PC-3 (cell line): Measurements from ENCODE around the gene PER2. TPM values are rescaled to one million over a fixed set of nuclear protein-coding genes. Genes with fewer than 3 reads are reported as not detected.

ENCODE experiments used
- ATAC-seq: fragments of 200-7000 bp; cut with Tn5 transposase; 2 replicates; pipeline ENCODE4 v1.9.1; 2020; ENCODE audit warnings: mild to moderate bottlenecking, moderate library complexity
- BruUV-seq: library from RNA; stranded (reverse); fragments of 400-500 nt; replicated peaks from 2 replicates; lab custom pipeline; 2021; lab: Mats Ljungman, UMichigan
- CTCF ChIA-PET: fragments of 300-600 bp; sonication (Branson Sonifier 250); formaldehyde crosslinking; loops from one replicate; lab custom pipeline; 2022; ENCODE audit warnings: antibody characterized with exemption; lab: Charles Lee
- POLR2A ChIA-PET: fragments of 300-600 bp; sonication (Branson Sonifier 250); formaldehyde crosslinking; loops from one replicate; lab custom pipeline; 2022; ENCODE audit warnings: antibody characterized with exemption; ENCODE audit not compliant: unreplicated experiment; lab: Charles Lee
- DNase-seq: peaks from one replicate; pipeline ENCODE4 v3.0.0-alpha.2; 2015
- H2AFZ ChIP-seq: fragments of 300-600 bp; sonication (generic); 2 replicates; pipeline ENCODE4 v1.6.0; 2016; ENCODE audit warnings: antibody characterized with exemption, low read length
- H3F3A ChIP-seq: fragments of 300-600 bp; sonication (generic); one replicate; pipeline ENCODE4 v1.6.0; 2017; ENCODE audit warnings: antibody characterized with exemption, low read length, control low read depth, mild to moderate bottlenecking; ENCODE audit not compliant: unreplicated experiment
- H3K27ac ChIP-seq: fragments of 300-600 bp; sonication (generic); 2 replicates; pipeline ENCODE4 v1.5.1; 2016; ENCODE audit warnings: mild to moderate bottlenecking, low read length
- H3K27me3 ChIP-seq: fragments of 300-600 bp; sonication (generic); 2 replicates; pipeline ENCODE4 v1.6.1; 2016; ENCODE audit warnings: low read length, mixed read lengths
- H3K36me3 ChIP-seq: fragments of 300-600 bp; sonication (generic); 2 replicates; pipeline ENCODE4 v1.6.1; 2016; ENCODE audit warnings: low read depth, mixed run types, low read length, mixed read lengths
- H3K4me1 ChIP-seq: fragments of 300-600 bp; sonication (generic); 2 replicates; pipeline ENCODE4 v1.5.1; 2016; ENCODE audit warnings: low read length; ENCODE audit not compliant: insufficient read depth
- H3K4me2 ChIP-seq: fragments of 300-600 bp; sonication (generic); 2 replicates; pipeline ENCODE4 v1.6.0; 2016; ENCODE audit warnings: low read length
- H3K4me3 ChIP-seq: fragments of 300-600 bp; sonication (generic); 2 replicates; pipeline ENCODE4 v1.5.1; 2016; ENCODE audit warnings: mild to moderate bottlenecking, low read length, mixed read lengths
- H3K79me2 ChIP-seq: fragments of 300-600 bp; sonication (generic); 2 replicates; pipeline ENCODE4 v1.6.1; 2017; ENCODE audit warnings: low read length, mixed read lengths
- H3K9ac ChIP-seq: fragments of 300-600 bp; sonication (generic); 2 replicates; pipeline ENCODE4 v1.6.0; 2016; ENCODE audit warnings: mild to moderate bottlenecking, low read length
- H3K9me2 ChIP-seq: fragments of 300-600 bp; sonication (generic); replicated peaks from 2 replicates; pipeline ENCODE4 v1.6.1; 2016; ENCODE audit warnings: mixed run types, low read length, mixed read lengths
- H3K9me3 ChIP-seq: fragments of 300-600 bp; sonication (generic); 2 replicates; pipeline ENCODE4 v1.6.1; 2016; ENCODE audit warnings: low read length, mixed read lengths
- H4K20me1 ChIP-seq: fragments of 300-600 bp; sonication (generic); 2 replicates; pipeline ENCODE4 v1.6.1; 2016; ENCODE audit warnings: low read length, mixed read lengths
- CTCF ChIP-seq: fragments of 300-600 bp; sonication (generic); conservative IDR thresholded peaks from 2 replicates; pipeline ENCODE4 v1.5.1; 2017; ENCODE audit warnings: antibody characterized with exemption, low read depth, mild to moderate bottlenecking, low read length
- EZH2 ChIP-seq: fragments of 300-600 bp; sonication (generic); IDR thresholded peaks from one replicate; pipeline ENCODE4 v1.6.1; 2017; ENCODE audit warnings: antibody characterized with exemption, mild to moderate bottlenecking, low read length; ENCODE audit not compliant: unreplicated experiment
- EZH2phosphoT487 ChIP-seq: fragments of 300-600 bp; sonication (generic); IDR thresholded peaks from 2 replicates; pipeline ENCODE4 v1.6.1; 2018; ENCODE audit warnings: mild to moderate bottlenecking, antibody characterized with exemption, low read length, borderline replicate concordance
- intact Hi-C: fragments of 100-400 bp; cut with micrococcal nuclease; formaldehyde crosslinking; loops from 2 replicates; pipeline ENCODE4 v1.9.0; 2023
- total RNA-seq: library from RNA; depleted of rRNA; stranded (reverse); fragments of >200 nt; gene quantifications from 2 replicates; pipeline ENCODE4 v1.2.3, GENCODE V29; 2014

The PER2 gene
- total RNA-seq, 1 experiment from 2014 or later, result 8.6 TPM

GRCh38 chr2:238278626-238279323 is 9.6 kb downstream of the PER2 start:
- DNase-seq (no peak), ATAC-seq (no peak)
- no TSS peak for BruUV-seq
- Histone ChIP-seq H3K4me3 (no peak overlapping the region), H3K9ac (no peak overlapping the region), H3K36me3 (peaks cover 16% of the 10 kb centered on the region), H2AFZ (no peak overlapping the region), H3K27me3 (no peaks in the 10 kb centered on the region), H3K9me3 (no peaks in the 10 kb centered on the region), H3K4me1 (no peaks in the 10 kb centered on the region), H4K20me1 (peaks cover 29% of the 10 kb centered on the region), H3K27ac (no peak overlapping the region), H3K9me2 (no peaks in the 10 kb centered on the region), H3F3A (no peaks in the 10 kb centered on the region), H3K4me2 (no peak overlapping the region), H3K79me2 (peaks cover 56% of the 10 kb centered on the region)
- no peak for TF ChIP-seq EZH2phosphoT487
- TF ChIP-seq CTCF, result no peak
- TF ChIP-seq EZH2, result no peak
- intact Hi-C loops, result no loop called here
- CTCF ChIA-PET, result no interaction called here
- POLR2A ChIA-PET, result no interaction called here

- CTCF ChIA-PET, result no interaction called here
- H2AFZ ChIP-seq, result no peak overlapping the region
- no peaks in the 10 kb centered on the region for H3K9me3 ChIP-seq
- no peaks in the 10 kb centered on the region for H3K27me3 ChIP-seq
- no peaks in the 10 kb centered on the region for H3K9me2 ChIP-seq
- H3F3A ChIP-seq, result no peaks in the 10 kb centered on the region
- H3K36me3 ChIP-seq, result peaks cover 16% of the 10 kb centered on the region
- no peak overlapping the region for H3K27ac ChIP-seq
- no peak overlapping the region for H3K4me3 ChIP-seq
- peak; percentile 36 for TF ChIP-seq CTCF
- no peak for TF ChIP-seq EZH2phosphoT487
- DNase-seq, result no peak
- POLR2A ChIA-PET, result interaction anchor here (0.6 kb wide), 1 partner anchor 776 kb away, joined by 3 read pairs; no protein-coding TSS in a partner anchor
- no peak overlapping the region for H3K9ac ChIP-seq
- no peaks in the 10 kb centered on the region for H3K4me1 ChIP-seq
- intact Hi-C loops, result no loop called here
- BruUV-seq, result no TSS peak
- no peak overlapping the region for H3K4me2 ChIP-seq
- H3K79me2 ChIP-seq, result peaks cover 45% of the 10 kb centered on the region
- H4K20me1 ChIP-seq, result peaks cover 25% of the 10 kb centered on the region; the same call in 1 of the 2 replicates
- no peak for ATAC-seq
These were observed 10.7 kb downstream of the PER2 start for GRCh38 chr2:238277695-238278094.

- DNase-seq (no peak), ATAC-seq (no peak)
- CTCF ChIA-PET, result no interaction called here
These were observed 14.1 kb downstream of the PER2 start for GRCh38 chr2:238274152-238274865.

More at GRCh38 chr2:238274152-238274865, 14.1 kb downstream of the PER2 start:
- Histone ChIP-seq H4K20me1 (peaks cover 3% of the 10 kb centered on the region; the same call in 1 of the 2 replicates), H3K27me3 (no peaks in the 10 kb centered on the region), H3K4me3 (no peak overlapping the region), H3K9me2 (no peaks in the 10 kb centered on the region), H2AFZ (no peak overlapping the region), H3K36me3 (peaks cover 16% of the 10 kb centered on the region), H3K4me1 (no peaks in the 10 kb centered on the region), H3K4me2 (no peak overlapping the region), H3K27ac (no peak overlapping the region), H3F3A (no peaks in the 10 kb centered on the region), H3K79me2 (peaks cover 14% of the 10 kb centered on the region; the same call in 1 of the 2 replicates), H3K9me3 (no peaks in the 10 kb centered on the region), H3K9ac (no peak overlapping the region)
- BruUV-seq, result no TSS peak
- TF ChIP-seq CTCF (no peak), EZH2phosphoT487 (no peak), EZH2 (no peak)
- POLR2A ChIA-PET, result no interaction called here
- intact Hi-C loops, result no loop called here
